ENCODE results near the gene TMEM178B. TPM values are rescaled to one million over a fixed set of nuclear protein-coding genes. Genes with fewer than 3 reads are reported as not detected.

Gene TMEM178B
- total RNA-seq, 2 donors from 2014 or later = 1.7 to 4.1 TPM

- Histone ChIP-seq H3K36me3 (ENCODE audit: control insufficient read depth, insufficient read depth, low read length) (no peaks in the 10 kb centered on the region), H3K27ac (ENCODE audit: low read depth, low read length) (no peak overlapping the region), H3K9me3 (ENCODE audit: control insufficient read depth, low read length) (no peaks in the 10 kb centered on the region), H3K4me1 (ENCODE audit: control insufficient read depth, insufficient read depth, low read length) (no peaks in the 10 kb centered on the region), H3K9ac (ENCODE audit: extremely low read depth, low read length, poor library complexity, severe bottlenecking) (no peak overlapping the region), H3K4me3 (ENCODE audit: low read length) (no peak overlapping the region), H3K27me3 (ENCODE audit: control insufficient read depth, insufficient read depth, low read length, poor library complexity, severe bottlenecking) (no peaks in the 10 kb centered on the region)
- no peak overlapping the region for H3K27ac Mint-ChIP-seq
- no peaks in the 10 kb centered on the region for H3K9me3 Mint-ChIP-seq
- no peaks in the 10 kb centered on the region for H3K27me3 Mint-ChIP-seq (ENCODE audit: insufficient read depth)
- H3K36me3 Mint-ChIP-seq (ENCODE audit: low read depth) = no peaks in the 10 kb centered on the region
- WGBS, 2 experiments (ENCODE audit: insufficient coverage in 1 of 2, insufficient read length in 1 of 2) = 93 to 95% methylated on average over 4 of the region's 4 CpGs
- no peaks in the 10 kb centered on the region for H3K4me1 Mint-ChIP-seq
- no peak for DNase-seq
- H3K4me3 Mint-ChIP-seq = no peak overlapping the region
- no peak for TF ChIP-seq CTCF (conservative IDR thresholded peaks at IDR 0.05)
These were observed 250.0 kb downstream of the TMEM178B start for GRCh38 chr7:141323826-141324225.

- H3K4me1 ChIP-seq (ENCODE audit: control insufficient read depth, insufficient read depth, low read length) = no peaks in the 10 kb centered on the region
- no peak for TF ChIP-seq CTCF (conservative IDR thresholded peaks at IDR 0.05)
- H3K27me3 Mint-ChIP-seq (ENCODE audit: insufficient read depth) = no peaks in the 10 kb centered on the region
- no peaks in the 10 kb centered on the region for H3K27me3 ChIP-seq (ENCODE audit: control insufficient read depth, insufficient read depth, low read length, poor library complexity, severe bottlenecking)
- no peak overlapping the region for H3K27ac ChIP-seq (ENCODE audit: low read depth, low read length)
- H3K36me3 ChIP-seq (ENCODE audit: control insufficient read depth, insufficient read depth, low read length) = no peaks in the 10 kb centered on the region
- no peak overlapping the region for H3K4me3 Mint-ChIP-seq
- no peak overlapping the region for H3K4me3 ChIP-seq (ENCODE audit: low read length)
- H3K4me1 Mint-ChIP-seq = no peaks in the 10 kb centered on the region
- H3K9me3 ChIP-seq (ENCODE audit: control insufficient read depth, low read length) = no peaks in the 10 kb centered on the region
- H3K27ac Mint-ChIP-seq = no peak overlapping the region
- H3K9ac ChIP-seq (ENCODE audit: extremely low read depth, low read length, poor library complexity, severe bottlenecking) = no peak overlapping the region
- 64 to 70% methylated on average over 2 of the region's 3 CpGs for WGBS, 2 experiments (ENCODE audit: insufficient coverage in 1 of 2, insufficient read length in 1 of 2)
- no peak for DNase-seq
- no peaks in the 10 kb centered on the region for H3K9me3 Mint-ChIP-seq
- H3K36me3 Mint-ChIP-seq (ENCODE audit: low read depth) = no peaks in the 10 kb centered on the region
These were observed 251.0 kb downstream of the TMEM178B start for GRCh38 chr7:141324870-141325269.

GRCh38 chr7:141325275-141325674, 251.4 kb downstream of the TMEM178B start:
- Mint-ChIP-seq H3K9me3 (no peaks in the 10 kb centered on the region), H3K27ac (no peak overlapping the region), H3K36me3 (ENCODE audit: low read depth) (no peaks in the 10 kb centered on the region), H3K4me3 (no peak overlapping the region), H3K27me3 (ENCODE audit: insufficient read depth) (no peaks in the 10 kb centered on the region), H3K4me1 (no peaks in the 10 kb centered on the region)
- Histone ChIP-seq H3K36me3 (ENCODE audit: control insufficient read depth, insufficient read depth, low read length) (no peaks in the 10 kb centered on the region), H3K27me3 (ENCODE audit: control insufficient read depth, insufficient read depth, low read length, poor library complexity, severe bottlenecking) (no peaks in the 10 kb centered on the region), H3K4me1 (ENCODE audit: control insufficient read depth, insufficient read depth, low read length) (no peaks in the 10 kb centered on the region), H3K27ac (ENCODE audit: low read depth, low read length) (no peak overlapping the region), H3K4me3 (ENCODE audit: low read length) (no peak overlapping the region), H3K9me3 (ENCODE audit: control insufficient read depth, low read length) (no peaks in the 10 kb centered on the region), H3K9ac (ENCODE audit: extremely low read depth, low read length, poor library complexity, severe bottlenecking) (no peak overlapping the region)
- no peak for DNase-seq
- no peak for TF ChIP-seq CTCF (conservative IDR thresholded peaks at IDR 0.05)
- WGBS, 2 experiments (ENCODE audit: insufficient coverage in 1 of 2, insufficient read length in 1 of 2) = 78% methylated on average over 2 of the region's 2 CpGs; no CpG with 5 or more reads in 1 of the 2 experiments
